DMS153 treated with DMSO at 0.1 percent for 48 hours (cell line): ENCODE results near the gene MYO1B.

Experiments used
- DNase-seq: peaks from one replicate; lab custom pipeline; 2025; ENCODE audit not compliant: unreplicated experiment; lab: John Stamatoyannopoulos, UW

MYO1B gene

GRCh38 chr2:191257934-191258333, 12.7 kb downstream of the MYO1B start:
- DNase-seq = no peak

GRCh38 chr2:191258996-191259395, 13.8 kb downstream of the MYO1B start:
- no peak for DNase-seq

GRCh38 chr2:191262436-191262835, 17.2 kb downstream of the MYO1B start:
- DNase-seq = no peak

- no peak for DNase-seq
Measured at GRCh38 chr2:191263050-191263449, 17.8 kb downstream of the MYO1B start.

GRCh38 chr2:191264647-191265081, 19.5 kb downstream of the MYO1B start:
- no peak for DNase-seq

- DNase-seq = no peak
Measured at GRCh38 chr2:191265311-191266170, 20.3 kb downstream of the MYO1B start.

- DNase-seq = no peak
Measured at GRCh38 chr2:191266201-191266600, 21.0 kb downstream of the MYO1B start.

GRCh38 chr2:191268596-191268995, 23.4 kb downstream of the MYO1B start:
- DNase-seq = no peak

GRCh38 chr2:191270306-191271161, 25.3 kb downstream of the MYO1B start:
- no peak for DNase-seq

- no peak for DNase-seq
Measured at GRCh38 chr2:191272064-191272463, 26.9 kb downstream of the MYO1B start.

GRCh38 chr2:191274413-191274815, 29.2 kb downstream of the MYO1B start:
- DNase-seq = no peak

- no peak for DNase-seq
Measured at GRCh38 chr2:191276792-191277465, 31.7 kb downstream of the MYO1B start.

- no peak for DNase-seq
Measured at GRCh38 chr2:191280290-191280689, 35.1 kb downstream of the MYO1B start.

- DNase-seq = no peak
Measured at GRCh38 chr2:191280834-191281756, 35.9 kb downstream of the MYO1B start.

GRCh38 chr2:191285252-191285651, 40.0 kb downstream of the MYO1B start:
- no peak for DNase-seq

GRCh38 chr2:191287820-191288219, 42.6 kb downstream of the MYO1B start:
- no peak for DNase-seq

- DNase-seq = no peak
Measured at GRCh38 chr2:191289049-191289448, 43.8 kb downstream of the MYO1B start.

- DNase-seq = no peak
Measured at GRCh38 chr2:191291471-191291870, 46.3 kb downstream of the MYO1B start.

- no peak for DNase-seq
Measured at GRCh38 chr2:191292869-191293268, 47.7 kb downstream of the MYO1B start.

GRCh38 chr2:191295088-191295487, 49.9 kb downstream of the MYO1B start:
- DNase-seq = no peak
